ENCODE results near the gene NFKBIL1. TPM values are rescaled to one million over a fixed set of nuclear protein-coding genes. Genes with fewer than 3 reads are reported as not detected.

NFKBIL1 gene
- total and polyA plus RNA-seq, 2 of the 4 experiments (the other 2 are of a cell fraction): 7.8 to 10.8 TPM

DNA sequence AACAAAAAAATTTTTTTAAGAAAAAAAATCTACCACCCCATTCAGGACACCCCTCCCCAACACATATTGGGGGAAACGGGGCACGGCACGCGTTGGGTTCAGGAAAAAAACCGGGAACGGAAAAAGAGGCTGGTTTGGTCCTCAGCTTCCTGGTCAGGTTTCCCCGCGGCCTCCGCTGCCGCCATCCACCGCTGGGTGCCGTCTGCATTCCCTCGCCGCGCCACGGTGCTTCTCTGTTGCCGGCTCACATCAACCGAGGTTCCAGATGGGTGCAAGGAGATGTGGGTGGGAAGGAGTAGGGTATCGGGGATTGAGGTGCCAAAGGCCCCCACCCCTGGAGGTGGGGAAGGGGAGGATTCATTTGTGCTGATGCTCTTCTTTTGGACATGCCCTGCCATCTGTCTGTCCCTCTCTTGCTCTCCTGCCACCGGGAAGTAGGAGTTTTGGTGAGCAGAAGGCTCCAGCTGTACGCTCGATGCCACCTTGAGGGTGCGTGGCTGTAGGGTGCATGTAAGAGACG, 12.8 kb upstream of the NFKBIL1 start:
- no peak overlapping the region; the same call in 1 of the 2 replicates for H3K23ac ChIP-seq (ENCODE audit: low read depth, low read length)
- H3K9me1 ChIP-seq (ENCODE audit: insufficient read depth, low read length): 0 out of 2 replicates have a peak, but pooled peaks cover 11% of the 10 kb centered on the region
- no peak overlapping the region for H2AK5ac ChIP-seq (ENCODE audit: low read depth, low read length)
- in situ Hi-C loops (cut with MboI; ENCODE audit: low sequenced_read_pairs) (no loop called here), intact Hi-C loops (cut with micrococcal nuclease) (no loop called here), dilution Hi-C loops (cut with HindIII; ENCODE audit: low sequenced_read_pairs, unreplicated experiment) (no loop called here)
- H2BK20ac ChIP-seq (ENCODE audit: low read depth, low read length): no peak overlapping the region
- no peak for DNase-seq
- H4K91ac ChIP-seq (ENCODE audit: insufficient read depth, low read depth, low read length): no peak overlapping the region
- H3K4me3 ChIP-seq (ENCODE audit: insufficient read depth, low read depth, low read length): no peak overlapping the region
- H3K9ac ChIP-seq (ENCODE audit: low read depth, low read length): no peak overlapping the region
- H2BK15ac ChIP-seq (ENCODE audit: low read depth, low read length): no peak overlapping the region
- H3K18ac ChIP-seq (ENCODE audit: low read depth, low read length): no peak overlapping the region
- H3K79me1 ChIP-seq (ENCODE audit: low read depth in 1 of 2, low read length in 2 of 2): peaks cover 44 to 79% of the 10 kb centered on the region in 2 experiments
- H4K8ac ChIP-seq (ENCODE audit: low read depth in 2 of 2, low read length in 2 of 2): no peak overlapping the region
- H3K9me3 ChIP-seq (ENCODE audit: control insufficient read depth, insufficient read depth, low read length): no peaks in the 10 kb centered on the region
- peaks cover 89% of the 10 kb centered on the region for H4K20me1 ChIP-seq (ENCODE audit: insufficient read depth, low read length)
- 96% methylated on average over 12 of the region's 24 CpGs; no CpG with 5 or more reads in 1 of the 2 experiments for WGBS, 2 experiments (ENCODE audit: extremely low coverage in 2 of 2, insufficient read length in 1 of 2)
- H3K27me3 ChIP-seq (ENCODE audit: control insufficient read depth, insufficient read depth, low read length): no peaks in the 10 kb centered on the region
- ChIA-PET CTCF (no interaction called here), POLR2A (ENCODE audit: unreplicated experiment) (no interaction called here)
- H3K56ac ChIP-seq (ENCODE audit: extremely low read depth, insufficient read depth, low read length): no peak overlapping the region
- H3K4me2 ChIP-seq (ENCODE audit: low read depth, low read length): no peak overlapping the region
- BruUV-seq (replicated peaks): no TSS peak
- H3K36me3 ChIP-seq (ENCODE audit: control insufficient read depth, insufficient read depth, low read length): peaks cover 81% of the 10 kb centered on the region
- H3K27ac ChIP-seq (ENCODE audit: insufficient read depth, low read length): no peak overlapping the region
- no peak for ATAC-seq (ENCODE audit: low read depth)
- H4K5ac ChIP-seq (ENCODE audit: low read depth, low read length): no peak overlapping the region
- TF ChIP-seq, protein P1, sequence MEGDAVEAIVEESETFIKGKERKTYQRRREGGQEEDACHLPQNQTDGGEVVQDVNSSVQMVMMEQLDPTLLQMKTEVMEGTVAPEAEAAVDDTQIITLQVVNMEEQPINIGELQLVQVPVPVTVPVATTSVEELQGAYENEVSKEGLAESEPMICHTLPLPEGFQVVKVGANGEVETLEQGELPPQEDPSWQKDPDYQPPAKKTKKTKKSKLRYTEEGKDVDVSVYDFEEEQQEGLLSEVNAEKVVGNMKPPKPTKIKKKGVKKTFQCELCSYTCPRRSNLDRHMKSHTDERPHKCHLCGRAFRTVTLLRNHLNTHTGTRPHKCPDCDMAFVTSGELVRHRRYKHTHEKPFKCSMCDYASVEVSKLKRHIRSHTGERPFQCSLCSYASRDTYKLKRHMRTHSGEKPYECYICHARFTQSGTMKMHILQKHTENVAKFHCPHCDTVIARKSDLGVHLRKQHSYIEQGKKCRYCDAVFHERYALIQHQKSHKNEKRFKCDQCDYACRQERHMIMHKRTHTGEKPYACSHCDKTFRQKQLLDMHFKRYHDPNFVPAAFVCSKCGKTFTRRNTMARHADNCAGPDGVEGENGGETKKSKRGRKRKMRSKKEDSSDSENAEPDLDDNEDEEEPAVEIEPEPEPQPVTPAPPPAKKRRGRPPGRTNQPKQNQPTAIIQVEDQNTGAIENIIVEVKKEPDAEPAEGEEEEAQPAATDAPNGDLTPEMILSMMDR (conservative IDR thresholded peaks at IDR 0.05; ENCODE audit: low read depth, low read length): no peak
- TF ChIP-seq SMC3 (IDR thresholded peaks at IDR 0.05; ENCODE audit: low read depth, low read length) (no peak), BHLHE40 (IDR thresholded peaks at IDR 0.05; ENCODE audit: low read depth, low read length) (no peak), POLR2A (IDR thresholded peaks at IDR 0.05; ENCODE audit: low read depth, low read length) (no peak)
- H2AFZ ChIP-seq (replicated peaks; ENCODE audit: low read length, poor library complexity): no peak overlapping the region
- H2BK5ac ChIP-seq (ENCODE audit: low read depth, low read length, poor library complexity, severe bottlenecking): no peak overlapping the region
- no peak overlapping the region for H2AK9ac ChIP-seq (replicated peaks; ENCODE audit: low read depth, low read length, poor library complexity)
- H3K4ac ChIP-seq (ENCODE audit: low read depth, low read length): no peak overlapping the region
- H3K4me1 ChIP-seq (ENCODE audit: control insufficient read depth, insufficient read depth, low read length): peaks cover 4% of the 10 kb centered on the region; the same call in 1 of the 2 replicates
- no peak overlapping the region for H3K14ac ChIP-seq (replicated peaks; ENCODE audit: low read depth, low read length)
- H2BK120ac ChIP-seq (ENCODE audit: low read depth, low read length): no peak overlapping the region

Data from IMR-90 (cell line).